MG63 (cell line): ENCODE results near the gene TKT. TPM values are rescaled to one million over a fixed set of nuclear protein-coding genes. Genes with fewer than 3 reads are reported as not detected.

Experiments
- DNase-seq: peaks from one replicate; pipeline ENCODE4 v3.0.0-alpha.2; 2020
- H3K27me3 ChIP-seq: fragments of 250-450 bp; sonication (Bioruptor Pico); 2 replicates; pipeline ENCODE4 v1.5.1; 2020; ENCODE audit warnings: mild to moderate bottlenecking, moderate library complexity
- H3K36me3 ChIP-seq: fragments of 250-450 bp; sonication (Bioruptor Pico); 2 replicates; pipeline ENCODE4 v1.5.1; 2020; ENCODE audit warnings: mild to moderate bottlenecking, moderate library complexity
- H3K4me3 ChIP-seq: fragments of 250-450 bp; sonication (Bioruptor Pico); 2 replicates; pipeline ENCODE4 v1.5.1; 2020; ENCODE audit warnings: mild to moderate bottlenecking, moderate library complexity
- H3K9me3 ChIP-seq: fragments of 250-450 bp; sonication (Bioruptor Pico); 2 replicates; pipeline ENCODE4 v1.5.1; 2020; ENCODE audit warnings: mild to moderate bottlenecking, moderate library complexity
- total RNA-seq: library from RNA; depleted of rRNA; stranded (reverse); fragments of >200 nt; shearing (Covaris generic); gene quantifications from 2 replicates; pipeline ENCODE4 v1.2.3, GENCODE V29; 2014; ENCODE audit warnings: low replicate concordance

Gene TKT
- total RNA-seq, 1 experiment from 2014 or later, result 707 TPM

GRCh38 chr3:53234130-53234840, 21.5 kb downstream of the TKT start:
- Histone ChIP-seq H3K9me3 (no peaks in the 10 kb centered on the region), H3K36me3 (peaks cover 74% of the 10 kb centered on the region), H3K4me3 (no peak overlapping the region), H3K27me3 (no peaks in the 10 kb centered on the region)
- DNase-seq, result no peak

- no peaks in the 10 kb centered on the region for H3K9me3 ChIP-seq
- peaks cover 73% of the 10 kb centered on the region for H3K36me3 ChIP-seq
- no peaks in the 10 kb centered on the region for H3K27me3 ChIP-seq
- no peak overlapping the region for H3K4me3 ChIP-seq
- no peak for DNase-seq
Measured at GRCh38 chr3:53232641-53233377, 23.0 kb downstream of the TKT start.

GRCh38 chr3:53231532-53232511, 24.0 kb downstream of the TKT start:
- H3K4me3 ChIP-seq, result no peak overlapping the region
- no peak for DNase-seq
- H3K36me3 ChIP-seq, result peaks cover 71% of the 10 kb centered on the region
- H3K9me3 ChIP-seq, result no peaks in the 10 kb centered on the region
- no peaks in the 10 kb centered on the region for H3K27me3 ChIP-seq

- H3K9me3 ChIP-seq, result no peaks in the 10 kb centered on the region
- H3K36me3 ChIP-seq, result peaks cover 73% of the 10 kb centered on the region
Measured at GRCh38 chr3:53230789-53231188, 25.0 kb downstream of the TKT start.

GRCh38 chr3:53230041-53230621, 25.7 kb downstream of the TKT start:
- no peak for DNase-seq
- H3K9me3 ChIP-seq, result no peaks in the 10 kb centered on the region
- no peaks in the 10 kb centered on the region for H3K27me3 ChIP-seq
- no peak overlapping the region for H3K4me3 ChIP-seq
- H3K36me3 ChIP-seq, result peaks cover 68% of the 10 kb centered on the region

More at GRCh38 chr3:53230789-53231188, 25.0 kb downstream of the TKT start:
- Histone ChIP-seq H3K27me3 (no peaks in the 10 kb centered on the region), H3K4me3 (no peak overlapping the region)
- no peak for DNase-seq

GRCh38 chr3:53229606-53230005, 26.2 kb downstream of the TKT start:
- no peaks in the 10 kb centered on the region for H3K27me3 ChIP-seq
- peaks cover 68% of the 10 kb centered on the region for H3K36me3 ChIP-seq
- no peak for DNase-seq
- H3K9me3 ChIP-seq, result no peaks in the 10 kb centered on the region
- no peak overlapping the region for H3K4me3 ChIP-seq

GRCh38 chr3:53229171-53229570, 26.7 kb downstream of the TKT start:
- Histone ChIP-seq H3K9me3 (no peaks in the 10 kb centered on the region), H3K27me3 (no peaks in the 10 kb centered on the region), H3K36me3 (peaks cover 64% of the 10 kb centered on the region), H3K4me3 (no peak overlapping the region)
- DNase-seq, result no peak

GRCh38 chr3:53227993-53228885, 27.6 kb downstream of the TKT start:
- Histone ChIP-seq H3K9me3 (no peaks in the 10 kb centered on the region), H3K4me3 (no peak overlapping the region), H3K27me3 (no peaks in the 10 kb centered on the region), H3K36me3 (peaks cover 60% of the 10 kb centered on the region)
- no peak for DNase-seq

- DNase-seq, result no peak
- Histone ChIP-seq H3K36me3 (peaks cover 49% of the 10 kb centered on the region), H3K9me3 (no peaks in the 10 kb centered on the region), H3K4me3 (no peak overlapping the region), H3K27me3 (no peaks in the 10 kb centered on the region)
Measured at GRCh38 chr3:53226841-53227407, 28.9 kb downstream of the TKT start.

GRCh38 chr3:53226142-53226840, 29.5 kb downstream of the TKT start:
- Histone ChIP-seq H3K27me3 (no peaks in the 10 kb centered on the region), H3K36me3 (peaks cover 47% of the 10 kb centered on the region)
- DNase-seq, result no peak

GRCh38 chr3:53225651-53226050, 30.2 kb downstream of the TKT start:
- Histone ChIP-seq H3K27me3 (no peaks in the 10 kb centered on the region), H3K4me3 (no peak overlapping the region), H3K36me3 (peaks cover 44% of the 10 kb centered on the region), H3K9me3 (no peaks in the 10 kb centered on the region)
- DNase-seq, result no peak

More at GRCh38 chr3:53226142-53226840, 29.5 kb downstream of the TKT start:
- Histone ChIP-seq H3K4me3 (no peak overlapping the region), H3K9me3 (no peaks in the 10 kb centered on the region)

- no peaks in the 10 kb centered on the region for H3K27me3 ChIP-seq
- no peaks in the 10 kb centered on the region for H3K9me3 ChIP-seq
- peaks cover 40% of the 10 kb centered on the region for H3K36me3 ChIP-seq
Measured at GRCh38 chr3:53225181-53225580, 30.6 kb downstream of the TKT start.

GRCh38 chr3:53224536-53224935, 31.3 kb downstream of the TKT start:
- Histone ChIP-seq H3K27me3 (no peaks in the 10 kb centered on the region), H3K9me3 (no peaks in the 10 kb centered on the region), H3K36me3 (peaks cover 33% of the 10 kb centered on the region), H3K4me3 (no peak overlapping the region)
- no peak for DNase-seq

More at GRCh38 chr3:53225181-53225580, 30.6 kb downstream of the TKT start:
- DNase-seq, result no peak
- H3K4me3 ChIP-seq, result no peak overlapping the region

- peaks cover 31% of the 10 kb centered on the region for H3K36me3 ChIP-seq
- H3K4me3 ChIP-seq, result no peak overlapping the region
- no peak for DNase-seq
- H3K9me3 ChIP-seq, result no peaks in the 10 kb centered on the region
- H3K27me3 ChIP-seq, result no peaks in the 10 kb centered on the region
Measured at GRCh38 chr3:53224026-53224425, 31.8 kb downstream of the TKT start.

GRCh38 chr3:53223541-53223966, 32.3 kb downstream of the TKT start:
- no peak for DNase-seq
- peaks cover 28% of the 10 kb centered on the region for H3K36me3 ChIP-seq
- no peak overlapping the region for H3K4me3 ChIP-seq
- no peaks in the 10 kb centered on the region for H3K9me3 ChIP-seq
- H3K27me3 ChIP-seq, result no peaks in the 10 kb centered on the region
